ENCODE results near the gene BOLA1.
"Not testable (repeated sequence)": the region's sequence is repeated elsewhere in the genome, so short reads cannot be mapped to it uniquely, and the experiment has no call there.

BOLA1 gene

GRCh38 chr1:149899460-149900284, at the start of gene BOLA1:
TSS of gene BOLA1 (plus strand) at chr1:149899568. CDS start at chr1:149900060, 492 bp downstream.
- peak; percentile 94 for DNase-seq (ENCODE audit: low spot score)

- peak; percentile 7 for DNase-seq (ENCODE audit: low spot score)
Measured at GRCh38 chr1:149849947-149850360, 49.4 kb upstream of the BOLA1 start.

- not testable (repeated sequence) for DNase-seq (ENCODE audit: low spot score)
Measured at GRCh38 chr1:149850732-149851345, 48.5 kb upstream of the BOLA1 start.

DNA sequence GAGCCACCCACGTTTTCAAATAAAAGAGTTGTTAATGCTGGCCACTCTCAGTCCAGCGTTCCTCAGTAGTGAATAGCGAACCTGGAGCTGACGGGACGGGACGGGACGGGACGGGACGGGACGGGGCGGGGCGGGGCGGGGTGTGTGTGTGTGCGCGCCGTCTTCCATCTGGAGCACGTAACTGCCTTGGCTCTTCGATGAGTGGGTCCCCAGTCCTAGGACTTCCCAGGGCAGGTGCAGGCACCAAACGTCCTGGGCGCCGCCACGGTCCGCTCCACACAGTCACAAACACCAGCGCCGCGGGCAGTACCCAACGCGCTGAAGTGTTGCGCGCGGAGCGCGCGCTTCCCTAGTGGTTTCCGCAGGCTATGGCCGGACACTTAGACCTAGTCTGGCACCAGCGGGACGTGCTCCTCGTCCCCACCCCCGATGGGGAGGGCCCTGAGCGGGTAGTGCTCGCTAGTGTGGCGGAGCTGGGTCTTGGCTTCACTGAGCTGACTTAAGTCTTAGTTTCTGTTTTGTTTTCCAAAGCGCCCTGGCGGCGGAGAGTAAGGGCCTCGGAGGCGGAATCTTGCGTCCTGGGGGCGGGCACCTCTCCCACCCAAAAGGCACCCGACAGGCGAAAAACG, 47.7 kb upstream of the BOLA1 start:
- DNase-seq (ENCODE audit: low spot score) = not testable (repeated sequence)

GRCh38 chr1:149852263-149852662, 47.1 kb upstream of the BOLA1 start:
- not testable (repeated sequence) for DNase-seq (ENCODE audit: low spot score)

GRCh38 chr1:149860271-149860670, 39.1 kb upstream of the BOLA1 start:
- not testable (repeated sequence) for DNase-seq (ENCODE audit: low spot score)

DNA sequence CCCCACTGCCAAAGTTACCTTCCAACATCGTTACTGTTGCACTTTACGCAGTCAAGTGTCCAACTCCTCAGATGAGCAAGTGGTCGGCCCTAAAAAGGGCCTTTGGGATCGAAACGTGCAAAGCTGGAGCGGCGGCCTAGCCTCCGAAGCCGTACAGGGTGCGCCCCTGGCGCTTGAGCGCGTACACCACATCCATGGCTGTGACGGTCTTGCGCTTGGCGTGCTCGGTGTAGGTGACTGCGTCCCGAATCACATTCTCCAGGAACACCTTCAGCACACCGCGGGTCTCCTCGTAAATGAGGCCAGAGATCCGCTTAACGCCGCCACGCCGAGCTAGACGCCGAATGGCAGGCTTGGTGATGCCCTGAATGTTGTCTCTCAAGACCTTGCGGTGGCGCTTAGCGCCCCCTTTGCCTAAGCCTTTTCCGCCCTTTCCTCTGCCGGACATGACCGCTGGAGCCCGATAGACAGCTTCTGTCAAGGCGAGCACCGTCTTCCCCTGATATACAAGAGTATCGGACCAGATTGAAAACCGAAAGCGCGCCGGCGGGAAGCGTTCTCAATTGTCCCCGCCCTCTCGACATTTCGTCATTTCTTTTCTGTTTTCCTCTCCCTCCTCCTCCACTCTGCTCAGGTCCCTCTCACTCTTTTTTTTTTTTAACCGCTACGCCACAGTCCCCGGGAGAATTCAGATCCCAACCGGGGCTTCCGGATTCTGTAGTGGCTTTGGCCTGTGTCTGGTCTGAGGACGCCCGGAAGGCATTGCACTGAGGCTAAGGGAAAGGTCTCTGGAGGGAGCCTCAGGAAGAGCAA, 38.5 kb upstream of the BOLA1 start:
- DNase-seq (ENCODE audit: low spot score) = not testable (repeated sequence)

DNA sequence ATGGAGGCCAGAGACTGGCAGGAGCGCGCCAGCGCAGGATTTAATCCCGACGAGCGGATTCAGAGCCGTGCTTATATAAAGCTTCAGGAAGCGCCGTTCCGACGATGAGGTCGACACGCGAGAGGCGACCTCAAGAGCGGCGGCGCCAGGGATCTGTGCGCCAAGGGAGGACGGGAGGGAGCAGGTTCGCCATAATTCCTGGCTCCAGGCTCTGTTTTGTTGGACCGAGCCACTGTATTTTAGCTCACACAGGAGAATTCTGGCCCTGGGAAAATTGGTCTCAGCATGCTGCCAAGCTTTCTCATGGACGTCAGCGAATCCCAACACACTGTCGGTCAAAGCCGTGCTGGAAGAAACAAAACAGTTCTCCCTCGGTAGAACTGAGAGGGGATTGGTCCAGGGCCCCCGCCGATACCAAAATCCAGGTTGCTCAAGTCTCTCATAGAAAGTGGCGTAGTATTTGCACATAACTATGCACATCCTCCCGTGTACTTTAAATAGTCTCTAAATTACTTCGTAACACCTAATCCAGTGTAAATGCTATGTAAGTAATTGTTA, 37.8 kb upstream of the BOLA1 start:
- DNase-seq (ENCODE audit: low spot score) = not testable (repeated sequence)

- not testable (repeated sequence) for DNase-seq (ENCODE audit: low spot score)
Measured at GRCh38 chr1:149866887-149867286, 32.5 kb upstream of the BOLA1 start.

DNA sequence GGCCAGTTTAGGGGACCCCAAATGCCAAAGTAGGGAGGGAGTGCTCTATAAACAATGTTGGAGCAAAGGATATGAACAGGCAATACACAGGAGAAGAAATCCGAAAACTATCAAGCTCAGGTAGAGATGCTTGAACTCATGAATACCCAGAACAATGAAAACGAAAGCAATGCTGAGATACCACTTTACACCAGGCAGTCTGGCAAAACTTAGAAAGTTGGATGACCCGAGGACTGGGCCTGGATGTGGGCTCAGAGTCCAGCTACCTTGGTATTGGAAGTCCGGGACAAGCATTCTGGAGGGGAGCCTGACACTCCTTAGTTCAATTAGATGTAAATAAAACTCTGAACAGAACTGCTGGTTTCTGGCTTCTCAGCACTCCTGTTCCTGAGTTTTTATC, 26.3 kb upstream of the BOLA1 start:
- not testable (repeated sequence) for DNase-seq (ENCODE audit: low spot score)

- no peak for DNase-seq (ENCODE audit: low spot score)
Measured at GRCh38 chr1:149877211-149877946, 22.0 kb upstream of the BOLA1 start.

- no peak for DNase-seq (ENCODE audit: low spot score)
Measured at GRCh38 chr1:149879556-149879955, 19.8 kb upstream of the BOLA1 start.

DNA sequence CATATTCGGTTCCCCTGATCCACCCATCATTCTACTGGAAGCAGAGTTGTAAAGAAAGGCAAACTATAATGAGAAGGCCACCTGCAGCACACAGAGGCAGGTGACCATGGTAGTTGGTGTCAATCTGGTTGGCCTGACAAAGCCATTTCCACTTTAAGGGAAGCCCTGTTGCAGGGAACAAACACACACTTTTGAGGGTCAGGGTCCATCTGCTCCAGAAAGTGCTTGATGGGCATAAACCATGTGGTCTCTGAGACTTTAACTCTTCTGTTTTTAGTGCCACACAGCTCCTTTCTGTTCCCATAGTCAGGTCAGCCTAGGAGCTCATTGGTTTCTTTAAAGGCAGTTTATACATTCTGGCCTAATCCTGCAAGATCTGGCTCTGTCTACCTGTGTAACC, 17.5 kb upstream of the BOLA1 start:
- DNase-seq (ENCODE audit: low spot score) = no peak

- no peak for DNase-seq (ENCODE audit: low spot score)
Measured at GRCh38 chr1:149883598-149884247, 15.6 kb upstream of the BOLA1 start.

GRCh38 chr1:149884433-149885338, 14.7 kb upstream of the BOLA1 start:
- DNase-seq (ENCODE audit: low spot score) = peak; percentile 43

- peak; percentile 81 for DNase-seq (ENCODE audit: low spot score)
Measured at GRCh38 chr1:149885339-149886120, 13.8 kb upstream of the BOLA1 start.

DNA sequence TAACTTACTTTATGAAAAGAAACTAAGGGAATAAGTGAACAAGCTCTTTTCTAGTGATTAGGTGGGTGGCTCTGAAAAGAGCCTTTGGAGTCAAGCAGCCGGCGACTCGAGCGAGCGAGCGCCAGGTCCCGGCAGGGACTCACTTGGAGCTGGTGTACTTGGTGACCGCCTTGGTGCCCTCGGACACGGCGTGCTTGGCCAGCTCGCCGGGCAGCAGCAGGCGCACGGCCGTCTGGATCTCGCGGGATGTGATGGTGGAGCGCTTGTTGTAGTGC, 13.3 kb upstream of the BOLA1 start:
- DNase-seq (ENCODE audit: low spot score) = not testable (repeated sequence)

GRCh38 chr1:149886396-149887195, 12.8 kb upstream of the BOLA1 start:
- peak; percentile 100 for DNase-seq (ENCODE audit: low spot score)
